HUDEP-2 (cell line): ENCODE data around the gene MGAT5.

Source experiments
- DNase-seq, 76 experiments: peaks; one replicate each; lab custom pipeline; 2025; ENCODE audit not compliant: unreplicated experiment in 76 of 76; lab: John Stamatoyannopoulos, UW

MGAT5 gene

DNA sequence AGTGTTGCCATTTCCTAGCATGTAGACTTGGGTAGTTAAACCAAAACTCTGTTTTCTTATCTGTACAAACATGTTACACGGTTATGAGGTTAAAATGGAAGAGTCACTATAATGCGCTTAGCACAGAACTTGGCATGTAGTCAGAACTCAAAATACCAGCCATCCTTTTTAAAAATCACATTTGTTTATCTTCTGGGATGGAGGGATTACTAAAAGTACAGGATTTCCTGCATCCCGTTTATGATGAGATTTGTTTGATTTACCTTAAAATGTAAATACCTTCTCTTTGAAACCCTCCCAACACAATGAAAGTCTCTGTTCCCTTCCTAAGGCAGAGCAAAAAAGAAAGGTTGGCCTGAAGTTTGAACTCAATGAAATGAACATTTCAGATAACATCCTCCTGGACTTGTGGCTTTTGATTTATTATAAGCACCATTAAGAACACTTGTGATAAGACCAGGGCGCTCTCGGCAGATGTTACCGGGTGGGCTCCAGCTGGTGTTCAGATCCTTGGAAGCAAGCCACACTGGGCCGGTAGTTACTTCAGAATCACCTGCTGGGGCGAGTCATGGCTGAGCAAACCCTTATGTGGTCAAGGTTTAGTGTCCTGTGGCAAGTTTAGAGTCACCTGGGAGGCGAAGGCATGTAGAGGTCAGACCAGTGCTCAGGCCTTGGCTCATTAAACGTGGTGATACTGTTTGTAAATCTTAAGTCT, 105.7 kb downstream of the MGAT5 start:
- DNase-seq: no peak

DNA sequence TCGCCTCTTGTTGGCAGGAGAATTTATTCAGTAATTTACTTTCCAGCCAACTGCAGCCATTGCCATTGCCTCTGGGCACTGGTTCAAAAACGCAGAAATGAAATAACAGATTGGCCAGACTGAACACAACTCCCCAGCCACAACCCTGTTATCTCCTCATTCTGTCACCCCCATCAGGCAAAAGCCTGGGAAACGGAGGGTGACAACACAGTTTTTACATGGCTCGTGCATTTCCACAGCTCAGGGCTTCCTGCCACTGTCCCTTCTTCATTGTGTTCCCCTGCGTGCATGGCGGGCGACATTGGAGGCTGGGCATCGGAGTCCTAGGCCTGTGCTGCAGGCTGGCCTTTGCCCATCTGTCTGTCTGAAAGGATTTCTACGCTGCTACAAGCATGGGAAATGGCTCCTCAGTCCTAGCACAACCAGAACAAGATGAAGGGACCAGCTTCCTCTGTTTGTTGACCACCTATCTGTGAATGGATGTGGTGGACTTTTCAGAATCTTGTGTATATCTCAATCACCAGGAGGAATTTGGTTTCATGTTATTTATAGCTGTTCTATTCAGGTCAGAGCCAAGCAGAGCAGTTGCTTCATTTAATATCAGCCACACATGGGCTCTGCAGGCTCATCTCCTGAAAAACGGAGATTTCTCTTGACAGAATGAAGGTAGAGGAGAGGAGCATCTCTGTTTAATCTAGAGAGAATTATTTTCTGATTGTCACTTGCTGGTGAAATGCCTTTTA, 107.0 kb downstream of the MGAT5 start:
- DNase-seq: peak in 4 of 76 experiments; percentile 3 to 28 (median 16)

DNA sequence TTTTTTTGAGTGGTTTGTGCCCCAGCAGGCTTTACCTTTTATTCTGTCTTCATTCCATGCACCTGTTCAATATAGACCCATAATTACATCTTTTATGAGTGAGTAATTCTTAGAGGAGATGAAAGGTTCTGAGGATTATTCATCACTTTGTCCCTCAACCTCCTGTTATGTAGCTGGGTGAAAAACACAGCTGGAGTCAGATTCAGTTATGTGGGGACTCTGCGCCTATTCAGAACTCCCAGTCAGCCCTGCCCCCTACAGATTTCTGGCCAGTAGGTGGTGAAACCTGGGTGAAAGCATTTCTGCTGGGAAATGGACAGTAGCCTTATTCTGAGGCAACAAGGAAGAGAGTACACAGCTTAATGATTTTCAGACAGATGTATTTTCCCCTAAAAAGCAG, 107.8 kb downstream of the MGAT5 start:
- no peak for DNase-seq

DNA sequence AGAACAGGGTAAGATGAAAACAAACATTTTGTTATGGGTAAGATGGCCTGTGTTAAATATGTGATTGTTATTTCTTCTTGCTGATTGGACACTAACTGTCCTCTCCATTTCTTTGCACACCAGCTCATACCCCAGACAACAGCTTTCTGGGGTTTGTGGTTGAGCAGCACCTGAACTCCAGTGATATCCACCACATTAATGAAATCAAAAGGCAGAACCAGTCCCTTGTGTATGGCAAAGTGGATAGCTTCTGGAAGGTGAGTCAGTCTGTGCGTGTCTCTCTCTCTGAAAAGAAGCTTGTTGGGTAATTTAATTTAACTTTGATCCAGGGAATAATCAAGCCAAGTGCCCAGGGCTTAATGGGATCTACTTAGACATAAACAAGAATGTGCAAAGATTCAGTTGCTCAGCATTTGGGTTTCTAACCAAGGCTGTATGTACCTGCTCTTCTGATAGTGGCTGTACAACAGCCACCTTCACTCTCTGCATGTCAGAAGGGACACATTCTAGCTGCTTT, 108.3 kb downstream of the MGAT5 start:
- no peak for DNase-seq

DNA sequence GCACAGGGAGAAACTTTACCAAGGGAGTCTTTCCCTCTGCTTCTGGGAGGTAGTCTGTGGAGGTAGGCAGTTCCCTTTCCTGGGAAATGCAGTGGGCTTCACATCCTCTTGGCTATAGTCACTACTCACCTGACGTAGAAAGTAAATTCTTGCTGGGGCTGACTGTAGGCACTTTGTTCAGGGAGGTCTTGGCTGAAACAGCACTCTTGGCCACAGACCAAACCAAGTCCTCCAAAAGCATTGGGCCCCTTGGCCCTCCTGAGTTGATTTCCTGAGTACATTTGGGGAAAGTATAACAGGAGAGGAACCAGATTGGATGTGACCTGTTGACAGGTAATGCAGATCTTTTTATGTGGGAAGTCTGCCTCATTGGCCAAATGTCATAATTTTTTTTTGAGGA, 108.9 kb downstream of the MGAT5 start:
- no peak for DNase-seq

DNA sequence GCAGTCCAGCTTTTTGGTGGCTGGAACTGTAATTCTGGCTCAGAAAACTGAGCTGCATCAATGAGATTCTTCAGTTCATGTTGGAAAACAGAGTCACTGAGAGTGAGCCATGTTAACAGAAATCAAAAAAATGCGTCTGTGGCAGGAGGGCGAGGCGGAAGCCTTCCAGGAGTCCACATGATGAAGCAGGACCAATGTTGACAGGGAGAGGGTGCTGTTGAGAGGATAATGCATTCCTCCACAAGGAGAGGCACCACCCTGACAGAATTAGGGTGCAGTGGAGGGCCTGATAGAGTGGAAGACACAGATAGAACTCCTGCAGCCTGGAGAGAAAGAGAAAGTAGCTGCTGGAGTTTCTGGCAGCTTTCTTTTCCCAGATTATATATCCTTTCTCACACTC, 111.5 kb downstream of the MGAT5 start:
- DNase-seq: peak in 3 of 76 experiments; percentile 0 to 4 (median 0)

DNA sequence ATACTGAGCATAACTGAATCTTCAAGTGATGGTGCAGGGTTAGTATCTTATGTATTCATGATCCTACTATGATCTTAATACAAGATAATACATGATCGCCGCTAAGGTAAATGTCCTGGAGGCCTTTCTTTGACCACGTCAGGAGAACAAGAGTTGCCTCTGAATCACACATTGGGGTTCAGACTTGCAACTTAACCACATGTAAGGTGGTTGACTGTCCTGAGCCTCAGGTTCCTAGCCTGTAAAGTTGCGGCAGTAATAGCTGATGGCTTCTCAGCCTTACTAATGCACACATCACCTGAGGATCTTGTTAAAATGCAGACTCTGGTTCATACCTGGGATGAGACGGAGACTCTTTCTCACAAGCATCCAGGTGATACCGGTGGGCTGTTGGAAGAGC, 112.5 kb downstream of the MGAT5 start:
- no peak for DNase-seq

DNA sequence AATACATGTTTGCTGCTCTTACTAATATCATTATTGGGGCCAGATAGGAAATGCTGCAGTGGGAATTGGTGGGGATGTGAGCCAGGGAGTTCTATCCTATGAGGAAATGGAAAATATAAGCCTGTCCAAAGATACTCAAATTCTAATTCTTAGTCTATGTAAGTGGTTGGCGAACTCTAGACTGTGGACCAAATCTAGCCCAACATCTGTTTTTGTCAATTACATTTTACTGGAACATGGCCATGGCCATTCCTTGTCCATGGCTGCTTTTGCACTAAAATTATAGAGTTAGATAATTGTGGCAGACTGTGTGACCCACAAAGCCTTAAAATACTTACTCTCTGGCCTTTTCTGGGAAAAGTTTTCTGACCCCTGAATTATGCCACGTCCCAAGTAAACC, 113.3 kb downstream of the MGAT5 start:
- no peak for DNase-seq

DNA sequence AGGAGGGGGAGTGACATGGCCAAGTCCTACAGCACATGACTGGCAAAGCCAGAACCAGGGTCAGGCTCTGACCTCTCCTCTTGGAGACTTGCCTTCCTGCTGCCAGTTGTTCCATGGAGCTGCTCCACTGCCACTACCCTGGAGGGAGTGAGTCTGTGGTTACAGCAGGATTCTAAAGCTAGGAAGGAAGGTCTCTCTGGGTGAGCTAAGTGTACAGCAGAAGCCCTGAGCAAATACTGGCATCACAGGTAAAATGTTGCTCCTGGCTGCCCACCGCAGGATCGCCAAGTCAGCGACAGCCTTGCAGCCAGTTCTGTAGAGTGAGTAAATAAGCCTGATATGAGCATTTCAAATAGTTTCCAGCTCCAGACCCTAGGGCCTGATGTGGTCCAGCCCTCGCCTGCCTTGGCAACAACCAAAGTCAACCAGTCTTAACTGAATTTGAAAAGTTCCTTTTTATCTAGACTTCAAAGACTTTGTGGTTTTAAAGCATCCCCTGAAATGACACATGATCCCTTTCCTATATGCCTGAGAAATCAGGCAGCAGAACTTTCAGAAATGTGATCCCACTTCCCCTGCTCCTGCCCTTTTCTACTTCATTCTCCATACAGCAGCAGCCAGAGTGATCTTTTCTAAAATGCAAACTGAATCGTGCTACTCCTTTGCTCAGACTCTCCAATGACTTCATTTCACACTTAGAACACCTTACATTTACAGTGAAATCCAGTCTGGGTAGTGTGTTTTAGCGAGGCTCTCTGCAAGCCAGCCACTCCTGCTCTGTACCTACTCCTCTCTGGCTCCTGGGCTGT, 114.3 kb downstream of the MGAT5 start:
- no peak for DNase-seq

DNA sequence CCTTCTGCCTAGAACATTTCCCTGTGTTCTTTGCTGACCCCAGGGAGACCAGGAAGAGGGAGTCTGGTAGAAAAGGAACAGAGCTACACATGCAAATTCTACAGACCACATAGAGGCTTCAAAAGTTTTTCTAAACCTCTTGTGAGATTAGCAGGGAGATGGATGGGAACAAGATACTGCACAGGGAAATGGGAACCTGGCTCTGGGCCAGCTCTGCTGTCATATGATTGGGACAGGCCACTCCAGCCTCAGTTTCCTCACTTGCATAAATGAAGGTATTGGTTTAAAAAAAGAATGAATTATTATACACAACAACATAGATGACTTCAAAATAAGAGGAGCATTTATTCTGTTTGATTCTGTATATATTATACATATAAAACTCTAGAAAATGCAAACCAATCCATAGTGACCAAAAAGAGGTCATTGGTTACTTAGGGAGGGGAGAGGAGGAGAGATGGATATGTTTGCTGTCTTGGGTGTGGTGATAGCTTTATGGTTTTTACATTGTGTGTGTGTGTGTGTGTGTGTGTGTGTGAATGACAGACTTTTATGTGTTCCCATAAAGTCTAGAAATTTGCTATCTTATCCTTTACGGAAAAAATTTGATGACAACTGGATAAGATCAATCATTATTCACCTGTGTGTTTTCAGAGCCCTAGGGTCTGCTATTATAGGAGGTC, 115.5 kb downstream of the MGAT5 start:
- no peak for DNase-seq

DNA sequence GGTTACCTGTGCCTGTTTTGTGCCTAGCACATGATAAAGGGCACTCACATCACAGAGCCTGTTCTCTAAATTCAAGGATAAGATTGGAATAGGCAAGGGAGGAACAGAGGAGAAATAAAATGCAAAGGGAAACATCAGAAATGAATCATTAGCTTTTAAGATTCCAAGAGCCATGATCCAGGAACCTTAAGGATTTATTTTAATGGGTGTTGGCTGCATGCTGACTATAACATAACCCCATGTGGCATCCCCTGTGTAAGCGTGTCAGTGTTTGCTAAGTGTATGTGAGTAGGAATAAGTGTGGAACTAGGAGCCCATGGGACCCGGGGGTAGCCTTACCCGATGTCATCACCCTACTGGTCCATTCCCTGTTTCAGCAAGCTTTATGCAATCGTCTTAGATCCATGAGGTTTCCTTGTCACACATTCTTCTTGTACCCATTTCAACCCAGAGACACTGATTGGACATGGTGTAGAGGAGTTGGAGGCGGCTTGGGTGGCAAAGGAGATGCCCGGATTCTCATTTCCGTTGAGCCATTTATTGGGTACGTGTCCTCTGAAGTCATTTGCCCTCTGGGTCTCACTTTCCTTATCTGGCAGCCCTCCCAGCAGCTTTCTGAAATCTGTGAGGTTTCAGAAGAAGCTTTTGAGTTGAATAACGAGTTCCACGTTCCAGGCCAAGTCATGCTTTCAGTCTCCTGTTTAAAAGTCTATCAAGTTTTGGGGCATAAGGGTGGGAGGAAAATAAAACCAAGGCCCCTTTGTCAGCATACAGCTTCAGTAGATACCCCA, 117.0 kb downstream of the MGAT5 start:
- DNase-seq: no peak

DNA sequence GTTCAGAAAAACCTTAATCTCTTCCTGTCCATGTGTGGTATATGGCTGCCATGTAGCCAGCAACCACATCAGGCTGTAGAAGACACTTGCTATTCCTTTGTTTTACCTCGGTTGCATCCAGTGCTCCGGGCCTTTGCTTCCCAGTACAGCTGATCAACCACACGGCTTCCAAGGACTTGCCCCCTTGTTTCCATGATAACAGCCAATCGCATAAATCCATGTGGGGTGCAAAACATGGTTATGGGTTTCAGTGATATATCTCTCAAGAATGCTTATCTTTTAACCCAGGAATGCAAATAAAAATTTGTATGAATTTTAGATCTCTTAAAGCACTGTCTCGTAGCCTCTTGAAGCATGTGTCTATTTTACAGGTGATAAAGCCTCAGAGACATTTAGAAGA, 118.3 kb downstream of the MGAT5 start:
- DNase-seq: no peak

DNA sequence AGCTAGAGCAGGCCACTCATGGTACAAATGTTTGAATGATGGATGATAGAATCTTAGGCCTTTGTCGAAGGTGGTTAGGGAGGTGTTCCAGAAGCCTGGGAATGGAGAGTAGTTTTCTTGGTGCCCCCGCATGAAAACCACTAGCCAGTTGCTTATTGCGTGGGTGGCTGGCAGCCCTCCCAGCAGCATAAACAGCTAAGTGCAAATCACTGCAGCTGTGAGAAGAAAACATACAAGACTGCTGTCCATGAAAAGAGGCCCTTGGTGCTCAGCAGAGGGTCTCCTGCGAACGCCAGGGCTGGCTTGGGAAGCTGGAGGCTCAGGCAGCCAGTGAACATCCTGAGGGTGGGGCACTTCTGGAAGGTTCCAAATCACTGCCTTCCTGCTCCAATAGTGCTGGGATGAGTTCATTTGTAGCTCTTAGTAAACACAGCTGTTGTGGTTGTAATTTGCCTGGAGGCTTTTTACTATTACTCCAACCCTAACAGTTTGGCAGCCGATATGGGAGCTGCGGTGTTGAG, 118.8 kb downstream of the MGAT5 start:
- DNase-seq: no peak

DNA sequence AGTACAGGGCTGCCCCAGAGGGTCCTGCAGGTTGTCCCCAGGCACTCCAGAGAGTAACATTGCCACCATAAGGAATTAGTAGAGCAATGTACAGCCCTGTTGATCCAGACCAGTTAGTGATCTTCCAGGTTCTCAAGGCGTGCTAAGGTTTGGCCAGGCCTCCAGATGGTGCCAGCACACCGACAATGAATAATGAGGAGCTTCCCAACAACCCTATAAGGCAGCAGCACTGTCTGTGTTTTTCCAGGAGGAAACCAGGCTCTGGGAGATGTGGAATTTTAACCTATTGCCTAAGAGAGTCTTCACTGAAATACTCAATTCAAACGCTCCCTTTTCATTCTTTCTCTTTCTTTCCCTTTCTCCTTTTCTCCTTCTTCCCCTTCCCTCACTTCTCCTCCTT, 122.1 kb downstream of the MGAT5 start:
- DNase-seq: no peak

DNA sequence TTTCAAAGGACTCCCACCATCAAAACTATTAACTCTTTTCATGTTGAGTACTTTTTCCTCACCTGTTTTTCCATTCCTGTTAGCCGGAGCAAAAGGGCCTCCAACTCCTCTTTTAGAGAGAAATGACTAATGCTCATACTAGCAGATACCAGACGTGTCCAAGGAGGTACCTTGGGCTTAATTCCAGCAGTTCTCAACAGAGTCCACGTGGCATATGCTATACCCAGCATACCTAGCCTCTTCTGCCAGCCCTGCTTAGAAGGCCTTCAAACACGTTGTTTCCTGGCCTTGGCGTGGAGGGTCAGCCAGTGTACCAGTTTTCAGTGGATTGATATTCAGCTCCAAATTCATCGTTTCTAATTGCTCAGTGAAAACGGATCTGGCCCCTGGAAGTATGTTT, 123.9 kb downstream of the MGAT5 start:
- no peak for DNase-seq

DNA sequence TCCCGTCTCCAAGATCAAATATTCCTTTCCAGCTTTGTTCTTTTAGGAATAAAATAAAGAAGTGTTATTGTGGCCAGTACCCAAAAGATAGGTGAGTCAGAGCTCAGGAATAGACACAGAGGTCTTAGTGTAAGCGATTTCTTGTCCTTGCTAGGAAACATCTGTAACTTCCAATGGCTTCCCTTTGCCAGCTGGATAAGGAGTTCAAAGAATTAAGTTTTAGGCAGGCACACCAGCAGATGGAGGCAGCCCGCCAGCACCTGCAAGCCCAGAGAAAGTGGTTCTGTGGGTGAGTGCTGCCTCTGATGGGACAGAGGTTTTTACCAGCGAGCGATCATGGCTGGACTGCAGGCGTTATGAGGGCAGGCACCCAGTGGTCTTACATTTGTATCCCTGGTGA, 125.4 kb downstream of the MGAT5 start:
- DNase-seq: no peak

DNA sequence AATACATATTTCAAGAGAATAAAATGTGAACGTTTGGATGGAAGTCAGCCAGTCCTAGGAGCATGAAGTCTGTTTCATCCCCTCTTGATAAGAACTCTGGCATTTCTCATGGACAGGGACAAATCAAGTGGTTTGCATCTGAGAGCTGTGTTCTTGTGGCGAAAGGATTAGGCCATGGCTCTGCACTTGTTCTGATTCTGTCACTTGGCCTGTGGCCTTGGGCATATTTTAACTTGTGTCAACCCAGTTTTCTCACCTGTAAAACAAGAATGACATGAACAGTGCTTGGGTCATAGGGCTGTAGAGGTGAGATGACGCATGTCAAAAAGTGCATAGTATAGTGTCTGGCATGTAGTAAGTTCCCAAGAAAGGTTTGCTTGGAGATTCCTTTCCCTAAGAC, 125.8 kb downstream of the MGAT5 start:
- DNase-seq: peak in 1 of 76 experiments; percentile 4

DNA sequence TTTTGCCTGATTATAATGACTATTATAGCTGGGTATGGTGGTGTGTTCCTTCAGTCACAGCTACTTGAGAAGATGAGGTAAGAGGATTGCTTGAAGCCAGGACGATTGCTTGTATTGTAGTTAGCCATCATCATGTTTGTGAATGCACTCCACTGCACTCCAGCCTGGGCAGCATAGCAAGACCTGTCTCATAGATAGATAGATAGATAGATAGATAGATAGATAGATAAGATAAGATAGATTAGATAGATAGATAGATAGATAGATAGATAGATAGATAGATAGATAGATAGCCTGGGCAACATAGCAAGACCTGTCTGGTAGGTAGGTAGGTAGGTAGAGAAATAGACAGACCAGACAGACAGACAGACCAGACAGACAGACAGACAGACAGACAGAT, 127.3 kb downstream of the MGAT5 start:
- DNase-seq: no peak

DNA sequence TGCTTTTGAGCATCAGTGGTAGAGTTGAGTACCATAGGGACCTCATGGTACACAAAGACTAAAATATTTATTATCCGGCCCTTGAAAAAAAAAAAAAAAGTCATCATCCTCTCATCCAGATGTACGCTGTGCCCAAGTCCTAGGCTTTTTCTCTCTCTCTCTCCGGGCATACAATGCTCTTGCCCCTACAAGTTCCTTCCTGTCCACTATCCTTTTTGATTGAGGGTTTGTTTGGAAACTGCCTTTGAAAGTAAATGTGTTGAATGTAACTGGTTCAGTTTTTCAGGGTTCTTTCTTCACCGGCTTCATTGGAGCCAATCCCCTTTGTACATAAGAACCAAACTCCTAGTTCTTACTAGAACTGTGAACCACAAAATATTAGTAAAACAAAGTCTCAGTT, 130.3 kb downstream of the MGAT5 start:
- no peak for DNase-seq

DNA sequence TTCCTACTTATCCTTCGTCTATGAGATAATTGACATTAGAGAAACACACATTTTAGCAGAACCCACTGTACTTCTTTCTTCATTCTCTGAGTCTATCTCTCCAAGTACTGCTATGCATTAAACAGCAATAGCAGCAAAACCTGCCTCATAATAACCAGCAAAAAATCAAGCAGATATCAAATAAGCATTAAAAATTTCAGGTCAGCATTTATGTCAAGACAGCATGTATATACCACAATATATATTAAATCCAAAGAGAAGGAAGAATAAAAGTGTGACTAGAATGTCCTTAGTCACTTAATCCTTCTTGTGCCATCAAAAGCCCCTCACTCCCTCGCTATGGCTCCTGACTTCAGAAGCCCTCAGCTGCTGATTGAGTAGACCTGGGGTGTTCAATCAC, 131.3 kb downstream of the MGAT5 start:
- DNase-seq: no peak
